IPS DF 6.9 (cell line): ENCODE measurements around the gene LRRC75A.

Experiments
- DNase-seq: peaks from one replicate; pipeline ENCODE4 v3.0.0-alpha.2; 2013; ENCODE audit warnings: low read depth, low spot score
- H3K27ac ChIP-seq: one replicate; pipeline ENCODE4 v1.5.1; 2013; ENCODE audit warnings: low read length, control low read depth
- H3K27me3 ChIP-seq: 2 replicates; pipeline ENCODE4 v1.6.1; 2013; ENCODE audit warnings: mild to moderate bottlenecking, low read length; ENCODE audit not compliant: control insufficient read depth, insufficient read depth
- H3K36me3 ChIP-seq: 2 replicates; pipeline ENCODE4 v1.6.1; 2013; ENCODE audit warnings: low read length; ENCODE audit not compliant: control insufficient read depth, insufficient read depth
- H3K4me1 ChIP-seq: 2 replicates; pipeline ENCODE4 v1.6.1; 2013; ENCODE audit warnings: low read length; ENCODE audit not compliant: control insufficient read depth, insufficient read depth
- H3K4me3 ChIP-seq: 2 replicates; pipeline ENCODE4 v1.5.1; 2013; ENCODE audit warnings: mild to moderate bottlenecking, low read length
- H3K9me3 ChIP-seq: 2 replicates; pipeline ENCODE4 v1.6.1; 2013; ENCODE audit warnings: low read length, inconsistent platforms; ENCODE audit not compliant: control insufficient read depth, insufficient read depth
- WGBS: extraction: QIAGEN DNeasy Blood & Tissue Kit; methylation state at CpG from one replicate; pipeline ENCODE4 v1.1.7; 2013; ENCODE audit warnings: mixed read lengths, missing lambda C conversion rate; ENCODE audit not compliant: insufficient read length, insufficient coverage; 5-methylcytosine and 5-hydroxymethylcytosine counted together

LRRC75A gene

DNA sequence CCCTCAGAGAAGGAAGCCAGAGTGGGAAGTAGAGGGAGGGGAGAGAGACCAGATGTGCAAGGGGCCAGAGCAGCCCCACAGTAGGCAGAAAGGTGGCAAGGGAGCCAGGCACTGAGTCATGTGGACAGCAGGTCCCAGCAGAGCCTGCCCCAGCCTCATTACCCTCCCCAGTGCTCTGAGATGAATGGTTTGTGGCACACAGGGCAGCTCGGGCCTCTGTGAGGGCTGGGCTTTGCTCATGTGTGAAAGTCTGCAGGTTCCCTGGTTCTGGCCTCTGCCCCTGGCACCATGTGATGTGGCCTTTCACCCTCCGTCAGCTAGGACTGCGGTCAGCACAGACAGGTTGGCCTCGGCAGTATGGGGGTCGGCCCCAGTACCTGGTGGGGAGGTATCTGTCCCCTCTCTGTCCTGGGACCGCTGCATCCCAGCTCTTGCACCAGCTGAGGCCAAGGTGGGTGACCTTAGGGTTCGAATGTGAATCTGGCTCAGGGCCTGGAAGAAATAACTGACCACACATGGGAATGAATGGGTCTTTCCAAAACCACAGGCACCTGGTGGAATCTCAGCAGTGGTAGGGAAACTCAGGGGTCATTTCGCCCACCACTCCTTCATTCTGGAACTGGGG is 8.9 kb downstream of the LRRC75A start:
- Histone ChIP-seq H3K27ac (no peak overlapping the region), H3K4me3 (no peak overlapping the region), H3K4me1 (peaks cover 22% of the 10 kb centered on the region), H3K9me3 (no peaks in the 10 kb centered on the region), H3K36me3 (no peaks in the 10 kb centered on the region), H3K27me3 (no peaks in the 10 kb centered on the region)
- WGBS: no CpG with 5 or more reads among the region's 8 CpGs
- DNase-seq: no peak

DNA sequence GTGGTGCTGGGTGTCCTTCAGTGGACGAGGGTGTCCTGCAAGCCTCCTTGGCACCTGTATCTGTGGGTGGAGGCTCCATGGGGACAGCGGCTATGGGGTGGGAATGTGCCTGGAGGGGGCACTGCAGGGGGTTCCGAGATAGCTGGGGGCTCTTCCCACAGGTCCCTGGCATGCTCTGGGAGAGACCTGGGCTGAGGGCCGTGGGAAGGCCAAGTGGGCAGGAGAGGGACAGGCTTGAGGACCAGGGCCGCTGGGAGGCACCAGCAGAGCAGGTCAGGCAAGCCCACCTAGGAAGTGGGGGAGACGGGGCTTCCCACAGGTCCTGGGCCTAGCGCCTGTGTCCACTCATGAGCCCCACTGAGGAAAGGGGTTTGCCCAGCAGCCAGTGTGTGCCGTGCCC is 9.7 kb downstream of the LRRC75A start:
- WGBS: no CpG with 5 or more reads among the region's 8 CpGs
- Histone ChIP-seq H3K4me3 (no peak overlapping the region), H3K27ac (no peak overlapping the region), H3K36me3 (no peaks in the 10 kb centered on the region), H3K9me3 (no peaks in the 10 kb centered on the region), H3K27me3 (no peaks in the 10 kb centered on the region), H3K4me1 (peaks cover 20% of the 10 kb centered on the region)
- DNase-seq: no peak

DNA sequence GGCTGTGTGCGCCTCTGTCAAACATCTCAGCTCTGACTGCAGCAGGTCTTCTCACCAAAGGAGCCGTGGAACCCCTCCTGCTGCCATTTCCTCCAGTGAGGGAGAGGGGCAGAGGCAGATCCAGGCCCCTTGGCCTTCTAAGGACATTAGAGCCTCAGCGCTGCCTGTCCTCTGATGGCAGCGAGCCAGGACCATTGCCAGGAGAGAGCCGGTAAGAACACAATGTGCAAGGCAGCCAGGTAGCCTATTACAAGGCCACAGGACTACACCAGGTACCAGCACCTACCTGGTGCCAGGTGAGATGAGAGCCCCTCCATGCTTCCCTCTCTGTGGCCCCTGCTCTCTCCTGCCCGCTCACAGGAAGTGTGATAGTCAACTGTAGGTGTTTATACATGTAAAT is 11.0 kb downstream of the LRRC75A start:
- H3K9me3 ChIP-seq: no peaks in the 10 kb centered on the region
- no peaks in the 10 kb centered on the region for H3K27me3 ChIP-seq
- no peak for DNase-seq
- no peak overlapping the region for H3K27ac ChIP-seq
- H3K4me1 ChIP-seq: peaks cover 12% of the 10 kb centered on the region
- H3K4me3 ChIP-seq: no peak overlapping the region
- H3K36me3 ChIP-seq: no peaks in the 10 kb centered on the region
- WGBS: no CpG with 5 or more reads among the region's 6 CpGs

DNA sequence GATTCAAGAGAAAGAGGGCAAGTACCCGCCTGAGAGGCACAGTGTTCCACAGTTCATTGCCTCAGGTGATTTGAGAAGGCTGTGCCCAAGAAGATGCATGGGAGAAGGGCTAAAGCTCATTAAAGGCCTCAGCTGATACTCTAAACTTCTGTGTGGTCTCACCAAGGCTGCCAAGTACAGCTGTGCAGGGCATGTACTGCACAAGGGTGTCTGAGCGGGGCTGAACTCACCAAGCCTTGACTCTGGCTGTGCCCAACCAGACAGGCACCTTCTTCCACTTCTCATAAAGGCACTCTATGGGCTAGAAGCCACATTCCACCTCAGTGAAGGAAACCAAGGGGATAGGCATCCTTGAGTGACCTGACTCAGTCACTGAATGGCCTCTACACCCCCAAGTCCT is 12.7 kb downstream of the LRRC75A start:
- H3K27ac ChIP-seq: no peak overlapping the region
- no CpG with 5 or more reads among the region's 2 CpGs for WGBS

DNA sequence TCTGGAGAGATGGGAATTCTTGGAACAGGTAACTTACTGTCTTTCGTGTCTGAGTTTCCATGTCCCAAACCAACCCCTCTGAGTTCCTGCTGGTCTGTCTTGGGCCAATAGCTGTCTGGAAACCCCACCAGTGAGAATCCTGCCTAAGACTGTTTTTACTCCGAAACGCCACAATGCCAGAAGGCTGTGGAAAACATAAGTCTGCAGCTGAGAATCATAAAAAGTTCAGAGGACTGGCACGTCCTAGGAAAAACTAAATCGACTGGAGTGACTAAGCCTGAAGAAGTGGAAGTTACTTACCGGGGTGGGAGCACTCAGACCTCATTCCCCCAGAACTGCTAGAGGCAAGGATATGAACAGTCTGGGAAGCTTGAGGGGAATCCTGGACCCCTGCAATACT is 13.3 kb downstream of the LRRC75A start:
- no peak overlapping the region for H3K27ac ChIP-seq
- no peak overlapping the region for H3K4me3 ChIP-seq
- peaks cover 3% of the 10 kb centered on the region for H3K4me1 ChIP-seq
- no peaks in the 10 kb centered on the region for H3K27me3 ChIP-seq
- DNase-seq: no peak
- no peaks in the 10 kb centered on the region; the same call in 1 of the 2 replicates for H3K36me3 ChIP-seq
- H3K9me3 ChIP-seq: no peaks in the 10 kb centered on the region
- no CpG with 5 or more reads among the region's 6 CpGs for WGBS

More for the DNA sequence above, 12.7 kb downstream of the LRRC75A start:
- Histone ChIP-seq H3K27me3 (no peaks in the 10 kb centered on the region), H3K4me1 (peaks cover 3% of the 10 kb centered on the region), H3K9me3 (no peaks in the 10 kb centered on the region), H3K36me3 (no peaks in the 10 kb centered on the region), H3K4me3 (no peak overlapping the region)
- DNase-seq: no peak

DNA sequence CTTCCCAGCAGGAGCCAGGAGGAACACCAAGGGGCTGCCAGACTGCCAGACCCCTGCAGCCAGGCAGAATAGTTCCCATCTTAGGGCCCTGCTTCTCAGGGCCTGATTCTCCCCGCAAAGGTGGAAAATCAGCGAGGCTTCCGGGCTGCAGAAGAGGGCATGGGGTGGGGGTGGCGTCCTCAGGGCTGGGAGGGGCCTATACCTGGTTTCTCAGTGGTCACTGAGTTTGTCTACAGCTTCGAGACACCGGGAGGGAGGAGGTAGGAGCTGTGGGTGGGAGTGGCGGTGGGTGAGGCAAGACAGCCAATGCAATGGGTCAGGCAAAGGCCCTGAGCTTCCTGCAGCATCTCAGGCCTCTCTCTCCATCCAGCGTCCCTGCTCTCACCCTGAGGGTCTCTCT is 14.3 kb downstream of the LRRC75A start:
- H3K4me1 ChIP-seq: peaks cover 3% of the 10 kb centered on the region
- H3K27me3 ChIP-seq: no peaks in the 10 kb centered on the region
- no peaks in the 10 kb centered on the region; the same call in 1 of the 2 replicates for H3K36me3 ChIP-seq
- H3K4me3 ChIP-seq: no peak overlapping the region
- no peaks in the 10 kb centered on the region for H3K9me3 ChIP-seq
- no peak for DNase-seq
- WGBS: no CpG with 5 or more reads among the region's 8 CpGs
- no peak overlapping the region for H3K27ac ChIP-seq

DNA sequence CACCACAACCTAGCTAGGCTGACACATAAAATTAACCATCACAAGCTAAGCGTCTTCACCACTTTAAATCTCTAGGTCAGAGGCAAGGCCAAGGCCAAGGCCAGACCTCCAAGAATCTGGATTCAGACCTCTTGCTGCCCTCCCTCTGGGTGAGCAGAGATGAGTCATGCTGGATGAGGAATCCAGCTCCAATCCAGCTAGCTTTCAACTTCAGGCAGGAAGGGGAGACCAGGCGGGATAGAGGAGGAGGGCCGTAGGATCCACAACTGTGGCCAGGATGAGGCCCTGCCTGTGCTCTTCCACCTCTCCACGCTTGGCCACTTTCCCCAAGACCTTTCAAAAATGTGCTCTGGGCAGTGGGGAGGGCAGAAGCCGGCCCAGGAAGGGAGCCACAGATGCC is 14.7 kb downstream of the LRRC75A start:
- Histone ChIP-seq H3K27me3 (no peaks in the 10 kb centered on the region), H3K4me3 (no peak overlapping the region), H3K9me3 (no peaks in the 10 kb centered on the region), H3K4me1 (peaks cover 3% of the 10 kb centered on the region), H3K27ac (no peak overlapping the region), H3K36me3 (no peaks in the 10 kb centered on the region; the same call in 1 of the 2 replicates)
- no peak for DNase-seq
- WGBS: no CpG with 5 or more reads among the region's 5 CpGs

DNA sequence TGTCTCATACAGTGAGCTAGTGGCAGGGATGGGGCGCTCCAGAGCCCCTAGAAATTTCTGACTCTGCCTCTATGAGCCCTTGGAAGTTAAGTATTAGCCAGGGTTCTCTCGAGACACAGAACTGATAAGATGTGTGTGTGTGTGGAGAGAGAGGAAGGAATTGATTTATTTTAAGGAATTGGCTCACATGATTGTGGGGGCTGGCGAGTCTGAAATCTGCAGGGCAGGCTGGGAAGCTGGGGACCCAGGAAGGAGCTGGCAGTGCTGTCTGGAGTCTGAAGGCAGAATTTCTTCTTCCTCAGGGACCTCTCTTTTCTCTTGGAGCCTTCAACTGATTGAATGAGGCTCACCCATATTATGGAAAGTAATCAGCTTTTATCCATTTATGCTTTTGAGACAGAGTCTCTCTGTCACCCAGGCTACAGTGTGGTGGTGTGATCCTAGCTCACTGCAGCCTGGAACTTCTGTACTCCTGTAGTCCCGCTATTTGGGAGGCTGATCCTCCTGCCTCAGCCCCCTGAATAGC is 16.8 kb downstream of the LRRC75A start:
- Histone ChIP-seq H3K4me1 (no peaks in the 10 kb centered on the region), H3K27me3 (no peaks in the 10 kb centered on the region), H3K36me3 (no peaks in the 10 kb centered on the region; the same call in 1 of the 2 replicates), H3K9me3 (no peaks in the 10 kb centered on the region), H3K4me3 (no peak overlapping the region), H3K27ac (no peak overlapping the region)
- DNase-seq: no peak
- no CpG with 5 or more reads among the region's 4 CpGs for WGBS

DNA sequence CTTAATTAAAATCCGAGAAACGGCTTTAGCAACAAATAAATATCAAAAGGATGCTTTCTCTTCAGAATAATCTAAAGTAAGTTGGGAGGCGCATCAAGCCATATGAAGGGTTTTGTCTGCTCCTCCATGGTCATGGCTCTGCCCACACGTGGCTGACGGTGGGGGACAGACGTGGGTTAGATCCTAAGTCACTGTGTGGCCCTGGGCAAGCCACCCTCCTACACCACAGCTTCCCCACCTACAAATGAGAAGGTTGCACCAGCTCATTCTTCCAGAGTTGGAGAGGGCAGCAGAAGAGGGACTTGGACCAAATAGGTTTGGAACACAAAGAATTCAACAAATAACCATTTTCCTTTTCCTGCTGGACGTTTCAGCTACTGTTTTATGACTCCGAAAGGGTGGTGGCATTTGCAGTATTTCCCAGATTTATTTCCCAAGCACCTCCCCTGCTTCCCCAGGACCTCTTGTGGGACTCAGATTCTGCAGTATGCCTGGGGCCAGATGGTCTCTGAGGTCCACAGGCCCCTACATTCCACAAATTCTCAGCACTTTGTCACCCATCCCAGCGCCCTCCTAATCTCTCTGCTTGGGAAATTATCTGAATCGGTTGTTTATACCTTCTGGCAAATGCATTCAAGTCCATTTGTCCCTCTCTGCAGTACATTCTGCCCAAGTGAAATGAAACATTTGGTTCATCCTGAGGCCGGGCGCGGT is 17.8 kb downstream of the LRRC75A start:
- Histone ChIP-seq H3K36me3 (no peaks in the 10 kb centered on the region; the same call in 1 of the 2 replicates), H3K9me3 (no peaks in the 10 kb centered on the region), H3K27me3 (no peaks in the 10 kb centered on the region), H3K4me1 (no peaks in the 10 kb centered on the region), H3K27ac (no peak overlapping the region), H3K4me3 (no peak overlapping the region)
- no CpG with 5 or more reads among the region's 13 CpGs for WGBS
- no peak for DNase-seq

DNA sequence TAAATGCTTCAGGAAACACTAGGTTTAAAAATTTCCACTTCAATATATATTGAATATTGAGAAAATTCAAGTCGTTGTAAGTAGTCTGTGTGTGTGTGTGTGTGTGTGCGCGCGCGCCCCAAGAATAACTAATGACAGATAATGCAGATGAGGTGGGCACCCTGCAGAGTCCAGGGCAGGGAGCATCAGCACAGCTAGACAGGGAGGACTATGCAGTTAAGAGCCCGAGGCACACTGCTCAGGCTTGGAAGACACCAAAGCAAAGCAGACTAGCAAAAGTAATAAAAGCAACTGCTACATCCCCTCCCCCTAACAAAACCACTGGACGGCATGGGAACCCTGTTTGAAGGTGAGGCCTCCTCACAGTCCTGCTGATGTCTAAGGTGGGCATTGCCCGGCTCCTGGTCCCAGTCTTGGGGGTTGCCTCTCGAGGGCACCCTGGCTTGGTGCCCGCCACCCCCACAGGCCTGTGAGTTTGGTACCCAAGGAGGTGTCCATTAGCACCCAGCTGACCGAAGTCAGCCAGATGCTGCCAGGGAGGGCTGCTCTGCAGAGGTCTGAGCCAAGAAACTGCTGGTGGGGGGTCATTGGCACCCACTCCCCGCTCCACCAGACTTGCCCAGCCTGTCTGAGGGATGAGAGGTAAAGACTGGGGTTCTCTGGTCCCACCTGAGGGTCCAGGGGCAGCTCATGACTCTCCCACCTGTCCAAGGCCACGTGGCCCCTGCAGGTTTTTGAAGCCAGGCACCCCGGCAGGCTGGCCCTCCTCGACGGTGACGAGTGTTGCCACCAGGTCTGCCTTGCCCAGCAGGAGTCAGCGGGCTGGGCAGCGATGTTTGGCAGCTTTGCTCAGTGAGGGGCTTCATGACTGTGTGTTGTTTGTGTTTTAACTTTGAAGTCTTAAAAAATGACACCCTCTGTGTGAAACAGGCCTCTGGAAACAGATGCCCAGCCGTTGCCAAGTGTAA is 18.7 kb downstream of the LRRC75A start:
- H3K36me3 ChIP-seq: no peaks in the 10 kb centered on the region; the same call in 1 of the 2 replicates
- WGBS: no CpG with 5 or more reads among the region's 20 CpGs
- no peaks in the 10 kb centered on the region for H3K4me1 ChIP-seq
- no peak for DNase-seq
- no peaks in the 10 kb centered on the region for H3K9me3 ChIP-seq
- no peaks in the 10 kb centered on the region for H3K27me3 ChIP-seq
- no peak overlapping the region for H3K4me3 ChIP-seq
- no peak overlapping the region for H3K27ac ChIP-seq
